ENCODE results near the gene NPW.

NPW gene

DNA sequence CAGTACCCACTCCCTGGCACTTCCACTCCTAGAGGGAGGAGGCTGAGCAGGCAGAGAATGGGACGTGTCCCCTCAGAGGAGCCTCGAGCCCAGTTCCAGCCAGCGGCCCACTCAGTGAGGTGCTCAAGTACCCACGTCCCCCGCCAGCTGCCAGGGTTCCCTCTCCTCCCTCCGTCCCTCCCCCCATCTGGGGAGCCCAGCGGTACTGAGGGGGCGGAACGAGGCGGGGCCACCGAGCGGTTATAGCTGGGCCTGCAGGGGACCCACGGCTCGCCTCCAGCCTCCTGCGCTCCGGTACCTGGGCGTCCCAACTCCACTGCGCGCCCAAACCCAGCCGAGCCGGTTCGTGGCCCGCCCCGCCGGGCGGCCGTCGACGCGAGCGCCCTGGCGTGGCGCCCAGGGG is at the start of gene NPW:
Gene NPW, plus strand, starts transcription at position 268 of the 403 bp plus-strand sequence.
- peak; percentile 78 for DNase-seq

DNA sequence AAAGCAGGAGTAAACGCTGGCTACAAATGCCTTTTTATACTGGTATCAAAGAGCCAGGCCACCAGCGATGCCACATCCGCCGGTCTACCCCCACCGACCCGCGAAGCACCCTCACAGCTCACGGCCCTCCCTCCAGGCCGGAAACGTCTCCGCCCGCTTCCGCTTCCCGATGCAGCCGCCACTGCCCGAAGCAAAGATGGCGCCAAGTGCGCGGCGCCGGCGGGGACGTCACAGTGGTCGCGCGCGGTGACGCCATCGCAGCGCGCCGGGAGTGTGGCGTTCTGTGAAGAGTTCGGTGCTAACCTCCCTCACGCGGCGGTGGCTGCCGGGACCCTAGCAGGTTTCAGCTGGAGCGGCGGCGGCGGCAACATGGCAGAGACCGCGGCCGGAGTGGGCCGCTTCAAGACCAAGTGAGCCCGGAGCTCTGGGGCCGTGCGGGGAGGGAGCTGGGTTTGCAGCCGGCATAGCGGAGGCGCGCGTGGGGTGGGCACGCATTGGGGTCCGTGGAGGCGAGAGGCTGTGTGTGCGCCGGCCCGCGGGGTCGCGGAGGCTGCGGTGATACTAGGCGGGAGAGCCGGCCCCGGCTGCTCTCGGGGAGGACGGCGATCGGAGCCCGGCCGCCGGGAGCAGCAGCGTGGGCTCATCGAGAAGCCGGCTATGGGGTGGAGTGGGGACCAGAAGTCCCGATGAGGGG is 47.6 kb upstream of the NPW start, which contains the start of gene TBL3:
Gene TBL3, plus strand, starts transcription at position 258 of the 694 bp plus-strand sequence. Its CDS starts 112 bp downstream, at position 370.
- DNase-seq = peak; percentile 95

DNA sequence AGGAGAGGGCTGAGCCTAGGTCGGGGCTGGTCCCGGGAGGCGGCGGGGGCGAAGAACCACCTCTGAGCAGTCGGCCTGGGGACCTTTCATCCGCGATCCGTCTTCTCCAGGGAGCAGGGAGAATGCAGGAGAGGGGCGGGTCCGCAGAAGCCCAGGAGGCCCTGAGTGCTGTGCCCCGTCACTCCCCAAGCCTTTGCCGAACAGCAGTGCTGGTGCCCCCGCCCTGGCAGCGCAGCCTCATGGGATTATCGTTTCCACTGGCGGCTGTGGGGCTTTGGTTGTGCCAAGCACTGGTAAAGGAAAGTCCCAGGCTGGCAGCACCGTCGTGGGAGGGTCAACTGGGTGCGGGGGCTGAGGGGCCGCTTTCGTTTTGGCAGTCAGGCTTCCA is 47.1 kb upstream of the NPW start:
- DNase-seq = peak; percentile 47

DNA sequence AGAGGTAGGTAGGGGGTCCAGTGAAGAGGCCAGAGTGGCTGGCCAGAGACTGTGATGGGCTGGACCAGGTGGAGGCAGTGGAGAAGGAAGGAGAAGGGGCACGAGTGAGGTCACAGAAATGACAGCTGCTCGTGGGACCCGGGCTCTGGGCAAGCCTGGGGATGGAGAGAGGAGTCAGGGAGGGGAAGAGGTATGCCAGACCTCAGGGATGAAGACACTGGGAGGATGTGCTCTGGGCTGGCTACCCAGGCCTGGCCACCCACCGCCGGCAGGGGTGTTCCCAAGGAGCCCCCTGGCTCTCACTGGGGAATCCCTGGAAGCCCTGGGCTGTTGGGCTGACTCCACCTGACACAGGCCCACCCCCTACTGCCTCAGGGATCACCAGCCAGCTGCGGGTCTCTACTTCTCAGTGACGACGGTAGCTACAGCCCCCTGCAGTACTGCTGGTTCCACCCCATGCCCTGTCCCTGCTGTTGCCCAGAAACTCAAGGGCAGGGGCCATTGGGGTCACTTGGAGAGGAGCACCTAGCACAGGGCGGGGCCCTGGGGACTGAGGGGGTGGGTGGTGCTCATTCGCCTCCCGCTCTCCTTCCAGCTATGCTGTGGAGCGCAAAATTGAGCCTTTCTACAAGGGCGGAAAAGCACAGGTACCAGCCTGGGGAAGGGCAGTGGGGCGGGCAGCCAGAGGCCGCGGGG is 46.0 kb upstream of the NPW start:
- no peak for DNase-seq

DNA sequence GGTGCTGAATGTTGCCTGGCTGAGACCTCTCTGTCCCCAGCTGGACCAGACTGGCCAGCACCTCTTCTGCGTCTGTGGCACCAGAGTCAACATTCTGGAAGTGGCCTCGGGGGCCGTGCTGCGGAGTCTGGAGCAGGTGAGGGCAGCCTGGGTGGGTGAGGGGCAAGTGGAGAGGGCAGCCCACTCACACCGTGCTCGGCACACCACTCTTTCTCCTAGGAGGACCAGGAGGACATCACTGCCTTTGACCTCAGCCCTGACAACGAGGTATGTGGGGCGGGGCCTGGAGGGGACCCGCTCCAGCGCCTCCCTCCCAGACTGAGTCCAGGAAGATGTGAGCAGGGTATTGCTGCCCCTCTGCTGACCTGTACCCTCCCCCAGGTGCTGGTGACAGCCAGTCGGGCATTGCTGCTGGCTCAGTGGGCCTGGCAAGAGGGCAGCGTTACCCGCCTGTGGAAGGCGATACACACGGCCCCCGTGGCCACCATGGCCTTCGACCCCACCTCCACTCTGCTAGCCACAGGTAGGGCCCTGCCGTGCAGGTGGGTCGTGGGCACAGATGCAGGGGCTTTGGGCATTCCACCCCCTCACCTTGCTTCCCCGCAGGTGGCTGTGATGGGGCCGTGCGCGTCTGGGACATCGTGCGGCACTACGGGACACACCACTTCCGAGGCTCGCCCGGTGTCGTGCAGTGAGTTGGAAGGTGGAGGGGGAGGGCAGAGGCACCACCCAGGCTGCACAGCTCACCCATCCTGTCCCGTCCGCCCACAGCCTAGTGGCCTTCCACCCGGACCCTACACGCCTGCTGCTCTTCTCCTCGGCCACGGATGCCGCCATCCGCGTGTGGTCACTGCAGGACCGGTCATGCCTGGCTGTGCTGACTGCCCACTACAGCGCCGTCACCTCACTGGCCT is 45.2 kb upstream of the NPW start:
- no peak for DNase-seq

DNA sequence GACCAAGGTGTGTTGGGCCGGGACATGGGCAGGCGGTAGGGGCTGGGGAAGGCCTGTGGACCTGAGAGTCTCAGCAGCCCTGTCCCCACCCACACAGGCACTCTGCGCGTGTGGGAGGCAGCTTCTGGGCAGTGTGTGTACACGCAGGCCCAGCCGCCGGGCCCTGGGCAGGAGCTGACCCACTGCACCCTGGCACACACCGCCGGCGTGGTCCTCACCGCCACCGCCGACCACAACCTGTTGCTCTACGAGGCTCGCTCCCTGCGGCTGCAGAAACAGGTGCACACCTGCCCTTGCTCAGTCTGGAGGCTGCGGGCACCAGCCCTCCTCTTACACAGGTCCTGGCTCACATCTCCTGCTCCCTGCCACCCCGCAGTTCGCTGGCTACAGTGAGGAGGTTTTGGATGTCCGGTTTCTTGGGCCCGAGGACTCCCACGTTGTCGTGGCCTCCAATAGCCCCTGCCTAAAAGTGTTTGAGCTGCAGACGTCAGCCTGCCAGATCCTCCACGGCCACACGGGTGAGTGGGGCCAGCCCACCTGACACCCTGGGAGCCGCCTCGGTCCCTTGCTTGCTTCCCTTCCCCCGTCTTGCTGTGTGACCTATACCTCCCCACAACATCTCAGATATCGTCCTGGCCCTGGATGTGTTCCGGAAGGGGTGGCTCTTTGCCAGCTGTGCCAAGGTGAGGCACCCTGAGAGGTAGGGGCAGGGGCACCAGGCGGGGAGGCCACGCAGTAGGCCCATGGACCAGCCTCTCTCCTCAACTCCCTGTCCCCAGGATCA is 44.0 kb upstream of the NPW start:
- no peak for DNase-seq

DNA sequence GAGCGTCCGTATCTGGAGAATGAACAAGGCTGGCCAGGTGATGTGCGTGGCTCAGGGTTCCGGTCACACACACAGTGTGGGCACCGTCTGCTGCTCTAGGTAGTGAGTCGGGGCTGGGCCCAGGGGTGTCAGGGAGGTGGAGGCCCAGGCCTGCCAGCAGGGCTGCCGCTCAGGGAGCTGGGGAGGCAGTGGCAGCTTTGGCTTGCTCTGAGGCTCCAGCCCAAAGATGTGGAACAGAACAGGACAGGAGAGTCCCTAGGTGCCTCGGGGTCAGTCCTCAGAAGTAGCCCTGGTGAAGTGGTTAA is 43.4 kb upstream of the NPW start:
- no peak for DNase-seq

DNA sequence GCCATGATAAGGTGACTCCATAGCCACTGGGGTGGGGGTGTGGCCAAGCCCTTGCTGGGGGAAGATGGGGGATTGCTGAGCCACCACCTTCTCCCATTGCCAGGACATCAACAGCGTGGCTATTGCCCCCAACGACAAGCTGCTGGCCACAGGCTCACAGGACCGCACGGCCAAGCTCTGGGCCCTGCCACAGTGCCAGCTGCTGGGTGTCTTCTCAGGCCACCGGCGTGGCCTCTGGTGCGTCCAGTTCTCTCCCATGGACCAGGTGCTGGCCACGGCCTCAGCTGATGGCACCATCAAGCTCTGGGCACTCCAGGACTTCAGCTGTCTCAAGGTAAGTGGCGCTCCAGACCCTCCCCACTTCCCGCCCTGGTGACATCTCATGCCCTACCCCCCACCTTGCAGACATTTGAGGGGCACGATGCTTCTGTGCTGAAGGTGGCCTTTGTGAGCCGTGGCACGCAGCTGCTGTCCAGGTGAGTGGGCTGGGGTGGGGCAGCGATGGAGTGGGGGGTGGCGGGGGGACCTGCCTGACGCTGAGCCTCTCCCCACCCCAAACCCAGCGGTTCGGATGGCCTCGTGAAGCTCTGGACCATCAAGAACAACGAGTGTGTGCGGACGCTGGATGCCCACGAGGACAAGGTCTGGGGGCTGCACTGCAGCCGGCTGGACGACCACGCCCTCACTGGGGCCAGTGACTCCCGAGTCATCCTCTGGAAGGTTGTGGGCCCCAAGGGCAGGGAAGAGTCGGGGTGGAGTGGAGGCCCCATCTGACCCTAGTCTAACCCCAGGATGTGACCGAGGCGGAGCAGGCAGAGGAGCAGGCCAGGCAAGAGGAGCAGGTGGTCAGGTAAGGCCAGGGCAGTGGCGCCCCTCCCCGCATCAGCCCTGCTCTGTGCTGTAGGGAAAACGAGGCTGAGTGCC is 42.4 kb upstream of the NPW start:
- DNase-seq = no peak

DNA sequence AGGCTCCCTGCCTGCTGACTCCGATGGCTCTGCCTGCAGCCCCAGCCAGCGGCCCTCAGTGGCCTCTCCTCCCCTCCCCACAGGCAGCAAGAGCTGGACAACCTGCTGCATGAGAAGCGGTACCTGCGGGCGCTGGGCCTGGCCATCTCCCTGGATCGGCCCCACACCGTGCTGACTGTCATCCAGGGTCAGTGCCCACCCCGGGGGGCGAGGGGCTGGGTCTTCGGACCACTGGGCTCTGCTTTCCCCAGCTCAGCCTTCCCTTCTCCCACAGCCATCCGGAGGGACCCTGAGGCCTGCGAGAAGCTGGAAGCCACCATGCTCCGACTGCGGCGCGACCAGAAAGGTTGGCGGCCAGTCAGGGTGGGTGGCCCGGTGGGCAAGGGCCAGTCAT is 41.7 kb upstream of the NPW start:
- no peak for DNase-seq

DNA sequence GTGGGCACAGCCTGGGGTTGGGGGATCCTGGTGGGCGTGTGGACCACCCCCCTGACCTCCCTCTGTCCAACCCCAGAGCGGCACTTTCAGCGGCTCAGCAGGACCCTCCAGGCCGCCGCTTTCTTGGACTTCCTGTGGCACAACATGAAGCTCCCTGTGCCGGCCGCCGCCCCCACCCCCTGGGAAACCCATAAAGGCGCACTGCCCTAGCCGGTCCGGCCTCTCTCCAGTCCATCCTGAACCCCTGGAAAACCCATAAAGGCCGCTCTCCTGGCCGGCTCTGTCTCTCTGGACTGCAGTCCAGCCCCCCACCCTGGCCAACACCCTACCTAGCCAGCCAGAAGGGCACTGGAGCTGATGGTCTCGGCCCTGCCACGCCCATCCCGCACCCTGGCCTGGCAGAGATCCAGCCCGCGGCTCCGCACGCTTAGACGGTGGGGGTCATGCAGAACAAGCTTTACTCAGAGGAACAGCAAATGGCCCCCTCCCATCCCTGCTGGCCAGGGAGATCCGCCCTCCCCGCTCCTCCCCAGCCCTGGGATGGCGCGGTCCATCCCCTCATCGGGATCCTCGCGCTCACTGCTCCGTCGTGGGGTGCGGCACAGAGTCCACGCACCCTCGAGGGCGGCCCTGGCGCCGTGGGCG is 41.0 kb upstream of the NPW start:
- DNase-seq = no peak

DNA sequence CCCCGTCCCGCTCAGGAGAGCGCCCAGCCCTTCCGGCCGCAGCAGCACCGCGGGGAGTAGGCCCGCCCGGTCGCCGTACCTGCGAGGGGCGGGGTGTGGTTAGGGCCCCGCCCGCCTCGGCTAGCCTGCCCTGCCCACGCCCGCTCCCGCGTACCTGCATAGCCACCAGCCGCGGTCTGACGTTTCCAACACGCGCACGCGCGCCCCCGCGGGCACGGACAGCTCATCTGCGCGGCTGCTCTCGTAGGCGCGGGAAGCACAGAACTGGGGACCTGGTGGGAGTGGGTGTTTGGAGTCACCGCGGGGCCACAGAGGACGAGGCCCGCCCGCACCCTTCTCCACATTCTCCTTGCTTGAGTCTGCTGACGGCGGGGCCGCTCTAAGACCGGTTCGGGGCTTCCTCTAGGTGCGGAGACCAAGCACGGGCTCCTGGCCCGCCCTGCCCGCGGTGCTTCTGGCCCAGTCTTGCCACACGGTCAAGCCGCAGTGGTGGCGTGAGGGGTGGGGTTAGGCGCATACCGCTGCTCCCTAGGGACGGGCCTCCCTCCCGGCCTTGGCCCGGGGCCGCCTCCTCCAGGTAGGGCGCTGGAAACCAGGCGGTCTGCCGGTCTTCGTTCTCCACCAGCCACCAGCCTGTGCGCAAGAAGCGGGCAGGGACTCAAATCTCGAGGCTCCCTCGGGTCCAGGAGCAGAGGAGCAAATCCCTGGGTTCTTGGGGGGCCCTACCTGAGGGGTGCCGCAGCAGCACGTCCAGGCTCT is 40.1 kb upstream of the NPW start:
- DNase-seq = no peak

DNA sequence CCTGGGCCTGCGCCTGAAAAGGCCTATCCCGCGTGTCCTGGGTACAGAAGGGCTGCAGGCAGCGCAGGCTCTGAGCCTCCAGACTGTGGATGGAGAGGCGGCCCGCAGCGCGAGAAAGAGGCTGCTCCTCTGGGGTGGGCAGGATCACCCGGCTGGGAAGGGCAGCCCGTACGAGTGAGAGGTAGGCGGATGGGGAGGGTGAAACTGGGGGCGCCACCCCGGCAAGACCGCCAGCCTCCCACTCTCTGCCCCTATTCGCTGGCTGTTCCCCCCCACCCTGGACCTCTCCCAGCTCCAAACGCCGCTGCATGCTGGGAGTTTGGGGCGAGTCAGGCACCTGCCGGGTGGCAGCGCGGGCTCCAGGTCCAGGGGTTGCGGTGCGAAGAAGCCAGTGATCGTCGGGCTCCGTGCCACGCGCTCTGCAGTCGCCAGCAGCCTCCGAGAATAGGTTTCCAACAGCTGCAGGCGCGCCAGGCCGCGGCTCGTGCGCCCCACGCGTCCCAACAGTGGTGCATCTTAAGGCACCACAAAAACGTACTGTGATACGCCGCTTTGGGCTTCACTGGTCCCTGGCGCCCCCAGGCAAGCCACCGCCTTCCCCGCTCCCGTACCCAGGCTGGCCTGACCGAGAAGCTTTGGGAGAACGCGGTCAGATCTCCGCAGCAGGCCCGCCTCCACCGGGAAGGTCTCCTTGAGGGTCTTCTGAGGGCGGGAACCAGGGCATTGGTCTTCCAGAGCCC is 39.4 kb upstream of the NPW start:
- peak; percentile 26 for DNase-seq

DNA sequence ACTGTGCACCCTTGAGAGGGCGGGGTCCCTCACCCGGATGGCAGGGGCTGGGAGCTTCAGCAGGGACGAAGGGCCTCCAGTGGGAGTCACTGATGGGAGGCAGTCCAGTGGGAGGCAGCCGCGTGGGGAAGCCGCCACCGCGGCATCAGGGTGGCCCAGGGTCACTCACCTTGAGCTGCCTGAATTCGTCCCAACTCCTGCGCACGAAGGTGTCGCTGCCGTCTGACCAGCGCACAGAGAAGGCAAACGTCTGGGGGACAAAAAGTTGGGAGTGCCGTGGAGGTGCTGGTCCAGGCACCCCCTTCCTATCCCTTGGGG is 38.9 kb upstream of the NPW start:
- no peak for DNase-seq

DNA sequence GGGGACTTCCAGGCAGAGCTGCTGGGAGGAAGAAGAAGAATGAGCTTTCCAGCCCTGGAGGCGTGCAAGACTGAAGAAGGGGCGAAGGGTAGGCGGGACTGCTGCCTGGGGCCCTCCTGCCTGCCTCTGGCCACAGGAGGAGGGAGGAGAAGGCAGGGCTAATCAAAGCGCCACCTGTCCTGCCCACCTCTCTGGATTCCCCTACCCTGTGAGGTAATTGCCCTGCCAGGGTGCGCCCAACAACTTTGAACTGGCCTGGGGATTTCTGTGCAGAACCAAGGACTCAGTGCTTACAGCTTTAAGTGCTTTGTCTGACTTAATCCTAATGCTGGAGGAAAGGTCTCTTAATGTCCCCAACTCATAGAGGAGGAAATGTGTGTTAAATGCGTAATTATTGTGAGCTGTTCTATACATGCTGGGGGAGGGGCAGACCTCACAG is 38.2 kb upstream of the NPW start, which contains the start of gene NOXO1:
Gene NOXO1, minus strand, starts transcription at position 72 of the 439 bp plus-strand sequence. CDS start 290 bp downstream, outside the sequence.
- peak; percentile 41 for DNase-seq

DNA sequence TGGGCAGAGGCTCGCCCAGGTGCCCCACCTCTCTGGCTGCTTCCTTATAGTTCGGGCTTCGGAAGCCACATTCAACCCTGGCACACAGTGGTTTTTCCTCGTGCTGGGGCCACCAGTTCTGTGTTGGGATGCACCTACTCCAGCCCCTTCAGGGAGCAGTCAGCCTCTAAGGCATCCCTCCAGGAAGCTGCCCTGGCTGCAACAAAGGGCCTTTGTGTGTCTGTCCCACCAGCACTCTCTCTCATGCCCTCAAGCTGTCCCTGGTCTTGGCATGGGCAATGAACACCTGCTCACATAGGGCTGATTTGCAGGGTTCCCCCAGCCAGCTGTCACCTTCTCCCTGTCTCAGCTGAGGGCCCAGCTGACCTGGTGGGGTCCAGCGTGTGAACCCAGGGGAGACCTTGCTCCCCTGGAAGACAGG is 37.6 kb upstream of the NPW start:
- DNase-seq = peak; percentile 31

DNA sequence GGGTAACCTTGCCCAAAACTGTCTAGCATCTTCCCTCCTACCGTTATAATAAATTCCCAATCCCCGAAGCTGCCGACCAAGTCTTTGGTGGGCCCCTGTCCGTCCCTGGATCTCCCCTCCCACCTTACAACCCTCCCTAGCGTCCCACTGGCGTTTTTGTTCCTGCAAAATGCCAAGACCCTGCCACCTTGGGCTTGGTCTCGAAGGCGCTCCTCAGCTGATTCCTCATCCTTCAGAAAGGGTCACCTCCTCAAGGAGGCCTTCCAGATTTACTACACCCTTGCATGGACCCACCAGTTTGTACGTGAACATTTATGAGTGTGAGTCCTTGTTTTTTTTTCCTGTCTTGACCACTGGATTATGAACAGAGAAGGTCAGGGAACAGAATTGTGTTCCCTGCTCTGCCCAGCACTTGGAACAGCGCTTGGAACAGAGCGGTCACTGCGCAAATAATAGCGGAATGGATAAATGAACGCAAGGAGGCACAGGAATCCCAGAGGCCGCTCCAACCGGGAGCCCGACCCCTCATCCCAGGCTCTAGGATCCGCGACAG is 36.5 kb upstream of the NPW start:
- no peak for DNase-seq

DNA sequence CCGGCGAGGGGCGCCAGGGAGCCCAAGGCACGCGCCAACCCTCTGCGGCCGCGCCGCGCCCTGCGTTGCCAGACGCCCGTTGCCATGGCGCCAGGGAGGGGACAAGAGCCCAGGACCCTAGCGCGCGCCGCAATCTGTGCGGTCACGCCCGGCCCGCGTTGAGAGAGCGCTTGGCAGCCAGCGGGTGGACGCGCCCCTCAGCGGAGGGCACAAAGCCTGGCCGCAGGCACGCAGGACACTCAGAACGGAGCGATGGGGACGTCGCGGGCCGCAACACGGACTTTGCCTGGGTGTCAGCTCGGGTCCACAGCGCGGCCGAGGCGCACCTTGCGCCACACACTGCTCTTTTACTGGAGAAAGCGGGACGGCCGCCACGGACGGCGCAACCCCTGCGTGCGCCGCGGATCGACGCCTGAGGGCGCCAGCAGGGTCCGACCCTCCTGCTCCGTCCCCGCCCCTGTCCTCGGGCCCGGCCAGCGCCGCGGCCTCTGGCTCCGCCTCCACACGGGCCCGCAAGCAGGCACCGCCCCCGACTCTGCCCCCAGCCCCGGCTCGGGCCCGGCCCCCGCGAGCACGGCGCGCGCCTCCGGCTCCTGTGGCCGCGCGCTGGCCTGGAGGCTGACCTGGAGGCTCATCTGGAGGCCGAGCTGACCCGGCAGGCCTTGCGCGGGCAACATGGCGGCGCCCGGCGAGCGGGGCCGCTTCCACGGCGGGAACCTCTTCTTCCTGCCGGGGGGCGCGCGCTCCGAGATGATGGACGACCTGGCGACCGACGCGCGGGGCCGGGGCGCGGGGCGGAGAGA is 35.8 kb upstream of the NPW start, which contains the start of gene GFER:
Gene GFER, plus strand, starts transcription at position 650 of the 803 bp plus-strand sequence. Its CDS starts 26 bp downstream, at position 676.
- peak; percentile 95 for DNase-seq
